OCI-LY7 (cell line): ENCODE measurements around the gene DDTL. TPM values are rescaled to one million over a fixed set of nuclear protein-coding genes. Genes with fewer than 3 reads are reported as not detected.
"Not testable (repeated sequence)": the region's sequence is repeated elsewhere in the genome, so short reads cannot be mapped to it uniquely, and the experiment has no call there.

ENCODE experiments used
- Bru-seq: library from RNA; stranded (reverse); fragments of 400-500 nt; gene quantifications from one replicate; lab custom pipeline; 2021; lab: Mats Ljungman, UMichigan
- BruChase-seq, 2 experiments: library from RNA; stranded (reverse); fragments of 400-500 nt; gene quantifications; one replicate each; lab custom pipeline; 2021; lab: Mats Ljungman, UMichigan
- BruUV-seq: library from RNA; stranded (reverse); fragments of 400-500 nt; replicated peaks from 2 replicates; lab custom pipeline; 2021; lab: Mats Ljungman, UMichigan
- CTCF ChIA-PET: fragments of 300-600 bp; sonication (Branson Sonifier 250); formaldehyde crosslinking; loops from one replicate; lab custom pipeline; 2022; ENCODE audit warnings: antibody characterized with exemption; ENCODE audit not compliant: unreplicated experiment; lab: Charles Lee
- POLR2A ChIA-PET: fragments of 300-600 bp; sonication (Branson Sonifier 250); formaldehyde crosslinking; loops from one replicate; lab custom pipeline; 2022; ENCODE audit warnings: antibody characterized with exemption; lab: Charles Lee
- DNase-seq: peaks from one replicate; pipeline ENCODE4 v3.0.0-alpha.2; 2015; ENCODE audit warnings: low spot score
- H2AFZ ChIP-seq: fragments of 200-600 bp; sonication (generic), shearing (Covaris generic); 2 replicates; pipeline ENCODE4 v1.6.1; 2014; ENCODE audit warnings: mild to moderate bottlenecking, antibody characterized with exemption, low read length, moderate library complexity
- H3K27ac ChIP-seq: fragments of 200-600 bp; sonication (generic); 2 replicates; pipeline ENCODE4 v1.5.1; 2014; ENCODE audit warnings: mixed run types, low read depth, mild to moderate bottlenecking, moderate library complexity, low read length, inconsistent platforms; ENCODE audit not compliant: poor library complexity, severe bottlenecking
- H3K36me3 ChIP-seq: fragments of 200-600 bp; sonication (generic); 2 replicates; pipeline ENCODE4 v1.6.1; 2014; ENCODE audit warnings: mild to moderate bottlenecking, antibody characterized with exemption, low read length, moderate library complexity, mixed read lengths; ENCODE audit not compliant: insufficient read depth
- H3K4me1 ChIP-seq: fragments of 200-600 bp; sonication (generic); 2 replicates; pipeline ENCODE4 v1.5.1; 2014; ENCODE audit warnings: mild to moderate bottlenecking, low read length; ENCODE audit not compliant: insufficient read depth, poor library complexity, severe bottlenecking
- H3K4me2 ChIP-seq: fragments of 200-600 bp; sonication (generic); 2 replicates; pipeline ENCODE4 v1.6.1; 2014; ENCODE audit warnings: mild to moderate bottlenecking, low read length
- H3K4me3 ChIP-seq: fragments of 200-600 bp; sonication (generic); 2 replicates; pipeline ENCODE4 v1.5.1; 2014; ENCODE audit warnings: mild to moderate bottlenecking, low read depth, low read length; ENCODE audit not compliant: poor library complexity, severe bottlenecking
- H3K79me2 ChIP-seq: fragments of 200-600 bp; sonication (generic); 2 replicates; pipeline ENCODE4 v1.6.1; 2016; ENCODE audit warnings: low read depth, mild to moderate bottlenecking, low read length, moderate library complexity, mixed read lengths; ENCODE audit not compliant: insufficient read depth
- H3K9me2 ChIP-seq: fragments of 200-600 bp; sonication (generic); 2 replicates; pipeline ENCODE4 v1.6.1; 2016; ENCODE audit warnings: mild to moderate bottlenecking, low read length, mixed read lengths; ENCODE audit not compliant: insufficient read depth
- H3K9me3 ChIP-seq: fragments of 200-600 bp; sonication (generic); 2 replicates; pipeline ENCODE4 v1.6.1; 2014; ENCODE audit warnings: mild to moderate bottlenecking, mixed run types, low read length, mixed read lengths
- H4K20me1 ChIP-seq: fragments of 200-600 bp; sonication (generic); 2 replicates; pipeline ENCODE4 v1.6.1; 2014; ENCODE audit warnings: mild to moderate bottlenecking, antibody characterized with exemption, low read length, moderate library complexity, mixed read lengths; ENCODE audit not compliant: insufficient read depth
- EZH2phosphoT487 ChIP-seq: fragments of 200-600 bp; sonication (generic); IDR thresholded peaks from 2 replicates; pipeline ENCODE4 v1.6.1; 2018; ENCODE audit warnings: low read depth, borderline replicate concordance, mild to moderate bottlenecking, mixed run types, antibody characterized with exemption, low read length, moderate library complexity, mixed read lengths
- intact Hi-C: fragments of 100-400 bp; cut with micrococcal nuclease; formaldehyde crosslinking; loops from one replicate; pipeline ENCODE4 v1.10.0; 2022; ENCODE audit not compliant: unreplicated experiment
- long read RNA-seq: library from polyadenylated mRNA; stranded (forward); transcript quantifications from one replicate; pipeline ENCODE4 v2.0.0, GENCODE V29; 2022
- total RNA-seq, 2 experiments: library from RNA; depleted of rRNA in 1 of 2; stranded (reverse); fragments of >200 nt in 1 of 2; shearing (Covaris generic) in 1 of 2; gene quantifications; 2 replicates each; pipeline ENCODE4 v1.2.3, GENCODE V29; 2014 to 2022
- TF ChIP-seq, protein P1 (sequence below): fragments of 200-600 bp; sonication (generic); conservative IDR thresholded peaks from 2 replicates; pipeline ENCODE4 v1.5.1; 2014; ENCODE audit warnings: mild to moderate bottlenecking, antibody characterized with exemption, low read length, moderate library complexity, mixed read lengths

The DDTL gene
- 2.4 and 4.6 TPM in 2 replicates for total RNA-seq (2014; rRNA removed; shearing (Covaris generic))
- total RNA-seq (2022) = 3.7 and 4.1 TPM in 2 replicates
- Bru-seq, nascent RNA = percentile 61 among the genes with signal in this experiment
- percentile 62 among the genes with signal in this experiment for BruChase-seq, experiment 1, labeled RNA remaining after a 6-hour chase
- BruChase-seq, experiment 2, labeled RNA remaining after a 2-hour chase = percentile 61 among the genes with signal in this experiment
- long read RNA-seq, partial matches to known transcripts = 1 of 1 reads
- long read RNA-seq, other reads (novel, unspliced or antisense) = 0 of 1 reads

DNA sequence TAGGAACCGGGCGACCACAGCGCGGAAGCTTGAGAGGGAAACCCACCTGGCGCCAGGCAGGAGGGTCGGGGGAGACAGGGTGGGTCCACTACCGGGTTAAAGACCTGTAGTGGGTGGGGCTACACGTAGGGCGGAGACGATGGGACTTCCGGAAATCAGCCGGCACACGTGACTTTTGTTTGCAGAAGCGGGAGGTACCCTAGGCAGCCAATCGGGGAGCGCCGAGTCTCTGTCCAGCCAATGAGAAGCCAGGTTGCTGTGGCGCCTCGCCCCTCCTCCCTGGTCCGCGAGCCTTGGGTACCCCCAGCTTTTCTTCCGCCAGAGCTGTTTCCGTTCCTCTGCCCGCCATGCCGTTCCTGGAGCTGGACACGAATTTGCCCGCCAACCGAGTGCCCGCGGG lies at the start of gene DDTL:
Gene DDTL (plus strand): TSS at position 321 of the 400 bp plus-strand sequence. CDS start 27 bp downstream, at position 348.
- intact Hi-C loops = loop anchor here (5.0 kb wide), 1 partner anchor 34 kb away; no protein-coding TSS in a partner anchor
- H3K4me2 ChIP-seq, H4K20me1 ChIP-seq, H3K79me2 ChIP-seq, H3K4me3 ChIP-seq, H3K9me3 ChIP-seq, CTCF ChIA-PET, H3K27ac ChIP-seq, H3K9me2 ChIP-seq, H2AFZ ChIP-seq, DNase-seq, POLR2A ChIA-PET, BruUV-seq, H3K4me1 ChIP-seq: not testable (repeated sequence)
- H3K36me3 ChIP-seq = peaks cover 27% of the 10 kb centered on the region

DNA sequence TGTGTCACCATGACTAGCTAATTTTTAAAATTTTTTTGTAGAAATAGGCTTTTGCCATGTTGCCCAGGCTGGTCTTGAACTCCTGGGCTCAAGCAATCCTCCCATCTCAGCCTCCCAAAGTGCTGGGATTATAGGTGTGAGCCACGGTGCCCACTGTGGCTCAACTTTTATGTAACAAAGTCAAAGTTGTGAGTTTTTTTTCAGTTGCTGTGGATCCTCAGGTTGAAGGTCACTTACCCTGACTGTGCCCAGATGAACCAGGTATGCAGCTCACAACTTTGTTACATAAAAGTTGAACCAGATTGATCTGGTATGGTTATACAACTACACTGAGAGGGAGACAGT lies 46.4 kb upstream of the DDTL start:
- H3K9me2 ChIP-seq, CTCF ChIA-PET, intact Hi-C loops, BruUV-seq, H3K4me1 ChIP-seq, H3K79me2 ChIP-seq, DNase-seq, H3K4me3 ChIP-seq, H3K27ac ChIP-seq, H3K4me2 ChIP-seq, H2AFZ ChIP-seq, H4K20me1 ChIP-seq: not testable (repeated sequence)
- H3K9me3 ChIP-seq = peaks cover 15% of the 10 kb centered on the region; the same call in 1 of the 2 replicates
- peaks cover 49% of the 10 kb centered on the region for H3K36me3 ChIP-seq
- POLR2A ChIA-PET = interaction anchor here (1.4 to 1.7 kb wide), 2 partner anchors 11 to 61 kb away, joined by 6 to 7 read pairs; no protein-coding TSS in a partner anchor

DNA sequence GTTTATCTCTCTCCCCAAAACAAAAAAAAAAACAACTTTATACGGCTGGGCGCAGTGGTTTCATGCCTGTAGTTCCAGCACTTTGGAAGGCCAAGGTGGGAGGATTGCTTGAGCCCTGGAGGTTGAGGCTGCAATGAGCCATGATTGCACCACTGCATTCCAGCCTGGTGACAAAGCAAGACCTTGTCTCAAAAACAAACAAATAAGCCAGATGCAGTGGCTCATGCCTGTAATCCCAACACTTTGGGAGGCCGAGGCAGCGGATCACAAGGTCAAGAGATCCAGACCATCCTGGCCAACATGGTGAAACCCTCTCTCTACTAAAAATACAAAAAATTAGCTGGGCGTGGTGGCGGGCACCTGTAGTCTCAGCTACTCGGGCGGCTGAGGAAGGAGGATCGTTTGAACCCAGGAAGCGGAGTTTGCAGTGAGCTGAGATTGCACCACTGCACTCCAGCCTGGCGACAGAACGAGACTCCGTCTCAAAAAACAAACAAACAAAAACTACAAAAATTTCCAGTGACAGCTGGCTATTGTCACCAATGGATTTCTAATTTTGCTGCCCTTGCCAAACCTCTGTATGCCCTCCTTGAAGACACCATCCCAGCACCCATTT lies 45.0 kb upstream of the DDTL start:
- Histone ChIP-seq H3K9me3 (peaks cover 16% of the 10 kb centered on the region), H3K36me3 (peaks cover 59% of the 10 kb centered on the region)
- BruUV-seq, H4K20me1 ChIP-seq, intact Hi-C loops, H3K27ac ChIP-seq, POLR2A ChIA-PET, H3K9me2 ChIP-seq, H3K4me1 ChIP-seq, CTCF ChIA-PET, DNase-seq, H2AFZ ChIP-seq, H3K4me2 ChIP-seq, H3K4me3 ChIP-seq, H3K79me2 ChIP-seq: not testable (repeated sequence)

DNA sequence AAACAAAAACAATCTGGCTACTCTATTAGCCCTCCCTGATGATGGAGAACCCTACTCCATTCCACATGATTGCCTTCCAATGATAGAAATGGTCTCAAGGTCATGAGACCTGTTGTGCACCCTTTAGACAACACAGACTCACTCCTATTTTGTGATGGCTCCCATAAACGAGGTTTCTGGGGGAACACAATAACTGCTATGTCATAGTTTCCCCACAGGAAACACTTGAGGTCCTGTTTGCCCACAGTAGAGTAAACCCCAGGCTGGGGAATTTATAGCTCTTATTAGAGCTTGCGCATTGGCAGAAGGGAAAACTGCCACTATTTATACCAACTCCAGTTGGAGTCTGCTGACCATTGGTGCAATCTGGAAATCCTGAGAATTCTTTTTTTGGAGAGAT lies 43.8 kb upstream of the DDTL start:
- Histone ChIP-seq H3K79me2 (no peaks in the 10 kb centered on the region), H3K27ac (no peak overlapping the region), H4K20me1 (no peaks in the 10 kb centered on the region), H3K4me2 (no peak overlapping the region), H3K9me2 (no peaks in the 10 kb centered on the region), H3K9me3 (peaks cover 20% of the 10 kb centered on the region), H3K36me3 (peaks cover 67% of the 10 kb centered on the region), H3K4me1 (peaks cover 2% of the 10 kb centered on the region), H2AFZ (no peak overlapping the region), H3K4me3 (no peak overlapping the region)
- DNase-seq = no peak
- POLR2A ChIA-PET = no interaction called here
- no TSS peak for BruUV-seq
- intact Hi-C loops = no loop called here
- CTCF ChIA-PET = no interaction called here
- no peak for TF ChIP-seq EZH2phosphoT487
- TF ChIP-seq, protein P1, sequence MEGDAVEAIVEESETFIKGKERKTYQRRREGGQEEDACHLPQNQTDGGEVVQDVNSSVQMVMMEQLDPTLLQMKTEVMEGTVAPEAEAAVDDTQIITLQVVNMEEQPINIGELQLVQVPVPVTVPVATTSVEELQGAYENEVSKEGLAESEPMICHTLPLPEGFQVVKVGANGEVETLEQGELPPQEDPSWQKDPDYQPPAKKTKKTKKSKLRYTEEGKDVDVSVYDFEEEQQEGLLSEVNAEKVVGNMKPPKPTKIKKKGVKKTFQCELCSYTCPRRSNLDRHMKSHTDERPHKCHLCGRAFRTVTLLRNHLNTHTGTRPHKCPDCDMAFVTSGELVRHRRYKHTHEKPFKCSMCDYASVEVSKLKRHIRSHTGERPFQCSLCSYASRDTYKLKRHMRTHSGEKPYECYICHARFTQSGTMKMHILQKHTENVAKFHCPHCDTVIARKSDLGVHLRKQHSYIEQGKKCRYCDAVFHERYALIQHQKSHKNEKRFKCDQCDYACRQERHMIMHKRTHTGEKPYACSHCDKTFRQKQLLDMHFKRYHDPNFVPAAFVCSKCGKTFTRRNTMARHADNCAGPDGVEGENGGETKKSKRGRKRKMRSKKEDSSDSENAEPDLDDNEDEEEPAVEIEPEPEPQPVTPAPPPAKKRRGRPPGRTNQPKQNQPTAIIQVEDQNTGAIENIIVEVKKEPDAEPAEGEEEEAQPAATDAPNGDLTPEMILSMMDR = no peak
